SK-N-DZ (cell line): ENCODE data around the gene PHLDB1.

Experiments used
- DNase-seq: peaks from one replicate; pipeline ENCODE4 v3.0.0-alpha.2; 2015; ENCODE audit warnings: low spot score

The PHLDB1 gene

DNA sequence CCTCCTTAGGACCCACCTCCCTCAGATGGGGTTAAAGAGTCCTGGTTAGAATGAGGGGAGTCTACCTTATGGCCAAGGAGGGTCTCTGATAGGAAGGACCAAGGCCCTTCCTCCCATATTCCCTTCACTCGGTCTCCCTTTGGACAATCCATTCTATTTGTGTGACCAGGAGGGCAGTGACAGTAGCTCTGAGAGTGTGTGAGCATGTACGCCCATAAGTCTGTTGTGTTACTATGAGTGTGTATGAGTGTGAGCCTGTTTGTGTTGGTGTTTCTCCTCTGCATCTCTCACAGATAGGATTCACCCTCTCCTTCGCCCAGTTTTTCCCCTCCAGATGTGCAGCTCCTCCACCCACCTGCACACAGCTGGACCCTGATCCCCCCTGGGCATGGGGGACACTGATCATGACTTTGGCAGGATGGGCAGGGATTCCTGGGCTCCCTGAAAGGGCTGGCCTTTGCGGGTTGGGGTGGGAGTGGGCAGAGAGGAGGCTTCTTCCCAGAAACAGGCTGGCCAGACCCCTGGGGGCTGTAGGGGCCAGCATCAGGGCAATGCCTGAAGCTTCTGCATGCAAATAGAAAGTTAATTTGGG is 14.5 kb downstream of the PHLDB1 start:
- no peak for DNase-seq

- peak; percentile 77 for DNase-seq
Measured at GRCh38 chr11:118622376-118623268, 15.2 kb downstream of the PHLDB1 start.

GRCh38 chr11:118623269-118623655 is 15.8 kb downstream of the PHLDB1 start:
- peak; percentile 15 for DNase-seq

- no peak for DNase-seq
Measured at GRCh38 chr11:118625036-118625690, 17.7 kb downstream of the PHLDB1 start.

GRCh38 chr11:118625976-118626375 is 18.6 kb downstream of the PHLDB1 start:
- DNase-seq: peak; percentile 11

- DNase-seq: no peak
Measured at GRCh38 chr11:118627566-118627965, 20.2 kb downstream of the PHLDB1 start.

DNA sequence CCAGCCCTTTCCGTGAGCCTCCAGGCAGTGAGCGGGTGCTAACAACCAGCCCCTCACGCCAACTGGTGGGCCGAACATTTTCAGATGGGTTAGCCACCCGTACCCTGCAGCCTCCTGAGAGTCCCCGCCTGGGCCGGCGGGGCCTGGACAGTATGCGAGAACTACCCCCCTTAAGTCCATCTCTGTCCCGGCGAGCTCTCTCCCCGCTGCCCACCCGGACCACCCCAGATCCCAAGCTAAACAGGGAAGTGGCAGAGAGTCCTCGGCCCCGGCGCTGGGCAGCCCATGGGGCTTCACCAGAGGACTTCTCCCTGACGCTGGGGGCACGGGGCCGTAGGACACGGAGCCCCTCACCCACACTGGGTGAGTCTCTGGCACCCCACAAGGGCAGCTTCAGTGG is 20.6 kb downstream of the PHLDB1 start:
- no peak for DNase-seq

DNA sequence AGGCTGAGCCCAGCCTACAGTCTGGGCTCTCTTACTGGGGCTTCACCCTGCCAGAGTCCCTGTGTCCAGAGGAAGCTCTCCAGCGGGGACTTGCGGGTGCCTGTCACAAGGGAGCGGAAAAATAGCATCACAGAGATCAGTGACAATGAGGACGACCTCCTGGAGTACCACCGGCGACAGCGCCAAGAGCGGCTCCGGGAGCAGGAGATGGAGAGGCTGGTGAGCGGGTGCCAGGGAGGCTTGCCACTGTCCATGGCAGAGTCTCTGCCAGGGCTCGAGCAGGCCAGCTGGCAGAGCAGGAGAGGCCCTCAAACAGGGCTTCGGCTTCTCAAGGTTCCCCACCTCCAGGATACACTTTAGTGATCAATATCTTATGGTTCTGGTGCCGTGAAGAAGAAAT is 21.0 kb downstream of the PHLDB1 start:
- no peak for DNase-seq

DNA sequence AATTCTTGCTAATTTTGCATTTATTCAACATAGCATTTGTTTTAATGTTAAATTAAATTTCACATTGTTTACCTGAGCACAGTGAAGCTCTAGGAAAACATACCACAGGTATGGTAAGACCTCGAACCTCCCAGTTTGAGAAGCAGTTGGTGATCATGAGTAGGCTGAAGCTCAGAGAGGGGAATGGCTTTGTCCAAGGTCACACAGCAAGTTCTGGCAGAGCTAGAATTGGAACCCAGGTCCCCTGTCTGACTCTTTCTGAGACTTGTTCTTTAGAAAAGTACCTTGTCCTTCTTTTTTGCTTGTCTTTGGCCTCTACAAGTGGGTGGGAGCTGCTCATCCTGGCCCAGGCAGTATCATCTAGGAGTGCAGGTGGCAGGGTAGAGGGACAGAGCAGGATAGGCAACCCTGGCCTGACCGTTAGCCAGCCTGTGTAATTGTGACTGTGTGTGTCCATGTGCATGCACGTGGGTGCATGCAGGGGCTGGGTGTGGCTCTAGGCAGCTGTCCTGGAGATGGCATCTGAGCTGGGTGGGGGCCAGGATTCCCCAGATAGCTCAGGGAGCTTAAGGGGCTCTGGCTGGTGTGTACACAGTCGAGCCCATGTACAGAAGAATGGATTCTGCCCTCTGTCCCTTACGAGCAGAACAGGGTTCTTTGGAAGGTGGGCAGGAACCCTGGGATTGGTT is 21.6 kb downstream of the PHLDB1 start:
- DNase-seq: no peak

GRCh38 chr11:118629761-118630661 is 22.6 kb downstream of the PHLDB1 start:
- DNase-seq: no peak

DNA sequence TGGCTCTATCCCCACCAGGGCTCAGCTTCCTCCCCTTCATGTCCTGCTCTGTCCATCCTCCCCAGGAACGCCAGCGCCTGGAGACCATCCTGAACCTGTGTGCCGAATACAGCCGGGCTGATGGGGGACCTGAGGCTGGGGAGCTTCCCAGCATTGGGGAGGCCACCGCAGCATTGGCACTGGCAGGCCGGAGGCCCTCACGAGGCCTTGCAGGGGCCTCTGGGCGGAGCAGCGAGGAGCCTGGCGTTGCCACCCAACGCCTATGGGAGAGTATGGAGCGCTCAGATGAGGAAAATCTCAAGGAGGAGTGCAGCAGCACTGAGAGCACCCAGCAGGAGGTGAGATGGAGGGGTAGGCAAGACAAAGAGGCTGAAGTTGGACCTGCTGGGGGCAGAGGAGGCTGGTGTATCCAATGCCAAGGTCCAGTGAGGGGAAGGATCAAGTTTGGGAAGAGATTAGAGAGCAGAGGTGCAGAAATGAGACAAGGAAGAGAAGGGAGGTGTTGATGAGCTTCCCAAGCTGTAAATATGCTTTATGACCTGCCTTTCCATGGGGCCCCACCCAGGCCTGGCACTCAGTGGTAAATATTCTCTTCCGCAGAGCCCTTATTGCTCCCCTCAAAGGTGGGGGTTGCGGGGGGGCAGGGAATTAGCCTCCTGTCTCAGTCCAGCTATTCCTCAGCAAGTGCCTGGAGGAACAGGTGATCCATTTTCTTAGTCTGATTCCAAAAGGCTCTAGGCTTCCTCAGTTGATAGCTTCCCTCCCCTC is 23.9 kb downstream of the PHLDB1 start:
- DNase-seq: no peak

- DNase-seq: no peak
Measured at GRCh38 chr11:118632577-118633318, 25.3 kb downstream of the PHLDB1 start.

DNA sequence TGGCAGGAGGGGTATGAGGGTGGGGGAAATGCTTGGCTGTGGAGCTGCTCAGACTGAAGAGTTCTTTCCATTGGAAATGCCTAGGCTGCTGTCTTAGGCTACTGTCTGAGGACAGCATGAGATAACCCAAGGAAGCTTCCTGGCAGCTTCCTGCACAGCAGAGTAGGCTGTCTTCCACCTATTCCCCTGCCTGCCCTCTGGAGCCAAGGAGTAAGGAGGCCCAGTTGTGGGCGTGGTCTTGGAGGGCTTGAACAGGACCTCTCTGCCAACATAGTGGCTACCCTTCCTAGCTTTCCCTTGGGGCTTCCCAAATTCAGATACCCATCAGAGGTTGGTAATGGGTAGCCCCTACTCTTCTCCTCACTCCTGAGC is 25.9 kb downstream of the PHLDB1 start:
- DNase-seq: no peak

- no peak for DNase-seq
Measured at GRCh38 chr11:118633979-118634378, 26.6 kb downstream of the PHLDB1 start.

- DNase-seq: peak; percentile 58
Measured at GRCh38 chr11:118634431-118635236, 27.2 kb downstream of the PHLDB1 start.

DNA sequence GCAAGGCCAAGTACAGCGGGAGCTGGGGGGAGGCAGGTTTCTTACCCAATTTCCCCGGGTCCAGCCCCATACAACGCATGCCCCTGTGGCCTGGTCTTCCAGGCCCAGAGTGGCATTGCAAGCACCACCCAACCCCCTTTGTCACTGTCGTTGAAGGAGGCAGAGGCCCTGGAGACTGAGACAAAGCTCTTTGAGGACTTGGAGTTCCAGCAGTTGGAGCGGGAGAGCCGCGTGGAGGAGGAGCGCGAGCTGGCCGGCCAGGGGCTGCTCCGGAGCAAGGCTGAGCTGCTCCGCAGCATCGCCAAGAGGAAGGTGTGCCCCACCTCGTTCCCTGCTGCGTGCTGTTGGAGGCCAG is 27.8 kb downstream of the PHLDB1 start:
- DNase-seq: no peak

- DNase-seq: no peak
Measured at GRCh38 chr11:118635642-118636041, 28.2 kb downstream of the PHLDB1 start.

DNA sequence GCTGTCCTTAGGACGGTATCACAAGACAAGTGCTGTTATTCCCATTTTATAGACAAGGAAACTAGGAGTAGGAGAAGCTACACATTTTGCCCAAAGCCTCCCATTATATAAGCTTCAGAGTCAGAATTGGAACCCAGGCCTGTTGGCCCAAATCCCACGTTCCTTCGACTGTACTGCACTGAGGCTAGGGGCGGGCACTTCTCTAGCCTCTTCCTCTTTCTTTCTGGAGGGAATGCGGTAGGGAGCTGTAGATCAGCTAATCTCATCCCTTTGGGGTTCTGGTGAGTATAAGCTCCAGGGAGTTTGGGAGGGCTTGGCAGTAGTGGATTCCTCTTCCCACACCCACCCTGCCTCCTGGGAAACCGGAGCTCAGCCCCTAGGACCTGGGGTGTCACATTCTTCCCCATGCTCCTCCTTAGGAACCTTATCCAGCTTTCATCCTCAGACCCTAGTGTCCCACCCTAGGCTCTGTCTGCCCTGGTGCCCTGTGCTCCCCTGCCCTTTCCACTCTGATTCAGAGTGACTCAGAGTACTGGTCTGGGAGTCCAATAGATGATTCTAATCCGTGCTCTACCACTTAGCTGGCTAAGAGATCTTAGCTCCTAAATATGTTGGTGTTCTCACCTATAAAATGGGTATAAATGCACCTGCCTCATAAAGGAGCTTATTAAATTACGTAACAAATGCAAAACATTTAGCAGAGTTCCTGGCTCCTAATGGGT is 29.3 kb downstream of the PHLDB1 start:
- DNase-seq: no peak
